ENCODE data around the gene ELK3. TPM values are rescaled to one million over a fixed set of nuclear protein-coding genes. Genes with fewer than 3 reads are reported as not detected.
A peak's percentile ranks its signal among the peaks of the same experiment; 100 is the strongest.

ELK3 gene
- total and polyA plus RNA-seq, 2 of the 13 experiments (the other 11 are each of a cell fraction or from before 2014, with no cell fraction given) = 2.9 to 3.2 TPM

DNA sequence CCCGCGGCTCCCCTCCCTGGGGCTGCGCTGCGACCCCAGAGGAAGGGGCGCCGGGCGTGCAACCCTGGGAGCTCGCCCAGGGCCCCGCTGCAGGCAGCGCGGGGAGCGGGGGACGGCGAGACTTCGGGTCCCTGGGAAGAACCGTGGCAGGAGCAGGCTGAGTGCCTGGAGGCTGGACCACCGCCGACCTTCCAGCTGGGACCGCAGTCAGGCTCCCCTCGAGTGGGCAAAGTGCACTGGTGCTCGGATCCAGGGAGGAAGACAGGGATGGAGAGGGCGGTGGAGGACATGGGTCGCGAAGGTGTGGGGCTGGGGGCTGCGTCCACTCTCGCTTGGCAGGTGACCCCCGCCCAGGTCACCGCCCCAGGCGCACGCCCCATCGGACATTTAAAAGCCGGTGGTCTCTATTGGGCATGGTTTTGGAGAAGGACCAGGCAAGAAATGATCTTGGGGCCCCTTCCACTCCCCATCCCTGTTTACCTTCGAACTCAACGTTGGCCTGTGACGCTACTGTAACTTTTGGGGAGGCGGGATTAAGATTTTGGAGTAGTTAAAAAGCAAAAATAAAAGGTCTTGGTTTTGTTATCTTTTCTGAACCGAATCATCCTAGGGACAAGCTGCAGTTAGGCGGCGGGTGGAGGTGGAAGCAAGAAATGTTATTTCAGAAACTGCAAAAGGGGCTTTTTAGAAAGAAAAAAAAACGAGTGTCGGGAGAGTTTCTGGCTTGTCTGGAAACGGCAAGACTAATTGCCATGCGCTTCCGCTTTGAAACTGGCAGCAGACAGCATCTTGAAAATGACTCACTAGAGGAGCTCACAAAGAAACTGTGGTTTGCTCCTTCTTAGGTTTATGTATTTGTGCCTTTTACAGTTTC, 1.0 kb downstream of the ELK3 start (continued):
- TF ChIP-seq, protein P1, sequence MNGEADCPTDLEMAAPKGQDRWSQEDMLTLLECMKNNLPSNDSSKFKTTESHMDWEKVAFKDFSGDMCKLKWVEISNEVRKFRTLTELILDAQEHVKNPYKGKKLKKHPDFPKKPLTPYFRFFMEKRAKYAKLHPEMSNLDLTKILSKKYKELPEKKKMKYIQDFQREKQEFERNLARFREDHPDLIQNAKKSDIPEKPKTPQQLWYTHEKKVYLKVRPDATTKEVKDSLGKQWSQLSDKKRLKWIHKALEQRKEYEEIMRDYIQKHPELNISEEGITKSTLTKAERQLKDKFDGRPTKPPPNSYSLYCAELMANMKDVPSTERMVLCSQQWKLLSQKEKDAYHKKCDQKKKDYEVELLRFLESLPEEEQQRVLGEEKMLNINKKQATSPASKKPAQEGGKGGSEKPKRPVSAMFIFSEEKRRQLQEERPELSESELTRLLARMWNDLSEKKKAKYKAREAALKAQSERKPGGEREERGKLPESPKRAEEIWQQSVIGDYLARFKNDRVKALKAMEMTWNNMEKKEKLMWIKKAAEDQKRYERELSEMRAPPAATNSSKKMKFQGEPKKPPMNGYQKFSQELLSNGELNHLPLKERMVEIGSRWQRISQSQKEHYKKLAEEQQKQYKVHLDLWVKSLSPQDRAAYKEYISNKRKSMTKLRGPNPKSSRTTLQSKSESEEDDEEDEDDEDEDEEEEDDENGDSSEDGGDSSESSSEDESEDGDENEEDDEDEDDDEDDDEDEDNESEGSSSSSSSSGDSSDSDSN (CRISPR knock-in tag; IDR thresholded peaks at IDR 0.05) = peak; percentile 66; the same call in 1 of the 2 replicates
- TF ChIP-seq PAWR (CRISPR knock-in tag; IDR thresholded peaks at IDR 0.05; ENCODE audit: borderline replicate concordance) = no peak
- TF ChIP-seq, protein P2, sequence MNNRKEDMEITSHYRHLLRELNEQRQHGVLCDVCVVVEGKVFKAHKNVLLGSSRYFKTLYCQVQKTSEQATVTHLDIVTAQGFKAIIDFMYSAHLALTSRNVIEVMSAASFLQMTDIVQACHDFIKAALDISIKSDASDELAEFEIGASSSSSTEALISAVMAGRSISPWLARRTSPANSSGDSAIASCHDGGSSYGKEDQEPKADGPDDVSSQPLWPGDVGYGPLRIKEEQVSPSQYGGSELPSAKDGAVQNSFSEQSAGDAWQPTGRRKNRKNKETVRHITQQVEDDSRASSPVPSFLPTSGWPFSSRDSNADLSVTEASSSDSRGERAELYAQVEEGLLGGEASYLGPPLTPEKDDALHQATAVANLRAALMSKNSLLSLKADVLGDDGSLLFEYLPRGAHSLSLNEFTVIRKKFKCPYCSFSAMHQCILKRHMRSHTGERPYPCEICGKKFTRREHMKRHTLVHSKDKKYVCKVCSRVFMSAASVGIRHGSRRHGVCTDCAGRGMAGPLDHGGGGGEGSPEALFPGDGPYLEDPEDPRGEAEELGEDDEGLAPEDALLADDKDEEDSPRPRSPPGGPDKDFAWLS (CRISPR knock-in tag; IDR thresholded peaks at IDR 0.05; ENCODE audit: borderline replicate concordance) = no peak
- TF ChIP-seq, protein P3, sequence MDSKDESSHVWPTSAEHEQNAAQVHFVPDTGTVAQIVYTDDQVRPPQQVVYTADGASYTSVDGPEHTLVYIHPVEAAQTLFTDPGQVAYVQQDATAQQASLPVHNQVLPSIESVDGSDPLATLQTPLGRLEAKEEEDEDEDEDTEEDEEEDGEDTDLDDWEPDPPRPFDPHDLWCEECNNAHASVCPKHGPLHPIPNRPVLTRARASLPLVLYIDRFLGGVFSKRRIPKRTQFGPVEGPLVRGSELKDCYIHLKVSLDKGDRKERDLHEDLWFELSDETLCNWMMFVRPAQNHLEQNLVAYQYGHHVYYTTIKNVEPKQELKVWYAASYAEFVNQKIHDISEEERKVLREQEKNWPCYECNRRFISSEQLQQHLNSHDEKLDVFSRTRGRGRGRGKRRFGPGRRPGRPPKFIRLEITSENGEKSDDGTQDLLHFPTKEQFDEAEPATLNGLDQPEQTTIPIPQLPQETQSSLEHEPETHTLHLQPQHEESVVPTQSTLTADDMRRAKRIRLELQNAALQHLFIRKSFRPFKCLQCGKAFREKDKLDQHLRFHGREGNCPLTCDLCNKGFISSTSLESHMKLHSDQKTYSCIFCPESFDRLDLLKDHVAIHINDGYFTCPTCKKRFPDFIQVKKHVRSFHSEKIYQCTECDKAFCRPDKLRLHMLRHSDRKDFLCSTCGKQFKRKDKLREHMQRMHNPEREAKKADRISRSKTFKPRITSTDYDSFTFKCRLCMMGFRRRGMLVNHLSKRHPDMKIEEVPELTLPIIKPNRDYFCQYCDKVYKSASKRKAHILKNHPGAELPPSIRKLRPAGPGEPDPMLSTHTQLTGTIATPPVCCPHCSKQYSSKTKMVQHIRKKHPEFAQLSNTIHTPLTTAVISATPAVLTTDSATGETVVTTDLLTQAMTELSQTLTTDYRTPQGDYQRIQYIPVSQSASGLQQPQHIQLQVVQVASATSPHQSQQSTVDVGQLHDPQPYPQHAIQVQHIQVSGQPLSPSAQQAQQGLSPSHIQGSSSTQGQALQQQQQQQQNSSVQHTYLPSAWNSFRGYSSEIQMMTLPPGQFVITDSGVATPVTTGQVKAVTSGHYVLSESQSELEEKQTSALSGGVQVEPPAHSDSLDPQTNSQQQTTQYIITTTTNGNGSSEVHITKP (CRISPR knock-in tag; IDR thresholded peaks at IDR 0.05; ENCODE audit: low read depth) = no peak
- TF ChIP-seq ATAD3A (CRISPR knock-in tag; IDR thresholded peaks at IDR 0.05) = no peak
- TF ChIP-seq ZNF235 (CRISPR knock-in tag; IDR thresholded peaks at IDR 0.05; ENCODE audit: borderline replicate concordance) = no peak
- TF ChIP-seq ZNF879 (CRISPR knock-in tag; IDR thresholded peaks at IDR 0.05) = no peak
- no peak for TF ChIP-seq ZNF124 (CRISPR knock-in tag; IDR thresholded peaks at IDR 0.05)
- no peak for TF ChIP-seq SOX13 (IDR thresholded peaks at IDR 0.05)
- TF ChIP-seq SOX13 (CRISPR knock-in tag; conservative IDR thresholded peaks at IDR 0.05 in 1 of 2, IDR thresholded peaks at IDR 0.05 in 1 of 2) = 0 out of 4 replicates have a peak, but pooled peaks of 1 of the 2 experiments have one; percentile 5
- TF ChIP-seq FOXJ3 (CRISPR knock-in tag; IDR thresholded peaks at IDR 0.05; ENCODE audit: borderline replicate concordance) = no peak
- 0 out of 2 replicates have a peak, but pooled peaks have one; percentile 46 for TF ChIP-seq ZNF263 (CRISPR knock-in tag; IDR thresholded peaks at IDR 0.05)
- peak; percentile 21; the same call in 1 of the 2 replicates for TF ChIP-seq TAF1 (CRISPR knock-in tag; IDR thresholded peaks at IDR 0.05)
- TF ChIP-seq ZNF563 (CRISPR knock-in tag; IDR thresholded peaks at IDR 0.05) = peak; percentile 37; the same call in 1 of the 2 replicates
- peak; percentile 28; the same call in 1 of the 2 replicates for TF ChIP-seq MTA1 (CRISPR knock-in tag; IDR thresholded peaks at IDR 0.05; ENCODE audit: borderline replicate concordance)
- no peak for TF ChIP-seq ZNF749 (CRISPR knock-in tag; IDR thresholded peaks at IDR 0.05; ENCODE audit: borderline replicate concordance)
- TF ChIP-seq KDM5B (CRISPR knock-in tag; IDR thresholded peaks at IDR 0.05; ENCODE audit: borderline replicate concordance) = peak; percentile 37; the same call in 1 of the 2 replicates
- peak; percentile 58; the same call in 1 of the 2 replicates for TF ChIP-seq ZBTB7A (CRISPR knock-in tag; IDR thresholded peaks at IDR 0.05)
- TF ChIP-seq ATF7-NPFF (CRISPR knock-in tag; IDR thresholded peaks at IDR 0.05; ENCODE audit: low read depth) = no peak
- 0 out of 2 replicates have a peak, but pooled peaks have one; percentile 30 for TF ChIP-seq KLF9 (CRISPR knock-in tag; IDR thresholded peaks at IDR 0.05; ENCODE audit: low read depth)
- no peak for TF ChIP-seq ZNF33B (CRISPR knock-in tag; IDR thresholded peaks at IDR 0.05)

Measured in HepG2 (cell line).